Body of pancreas (tissue), 4 donors: Measurements from ENCODE around the gene SLC26A9. TPM values are rescaled to one million over a fixed set of nuclear protein-coding genes. Genes with fewer than 3 reads are reported as not detected.

ENCODE experiments used
- ATAC-seq: fragments of 150-250 bp; one replicate; pipeline ENCODE4 v1.9.1; 2016
- DNase-seq, 4 donors: peaks; one replicate each; pipeline ENCODE4 v3.0.0-alpha.2; 2019
- H3K27ac ChIP-seq, 4 donors: fragments of 200-600 bp; sonication (generic); 1 replicate in 3 of 4; 2 replicates in 1 of 4; pipeline versions ENCODE4 v1.5.1 to v1.6.1; 2016 to 2019; ENCODE audit warnings: mild to moderate bottlenecking in 1 of 4, mixed read lengths in 1 of 4, moderate library complexity in 1 of 4
- H3K27me3 ChIP-seq, 2 donors: fragments of 200-600 bp; sonication (generic); one replicate each; pipeline ENCODE4 v1.6.0; 2016; ENCODE audit warnings: mild to moderate bottlenecking in 1 of 2
- H3K36me3 ChIP-seq, 2 donors: fragments of 200-600 bp; sonication (generic); replicated peaks in 1 of 2; 2 replicates each; pipeline ENCODE4 v1.5.1; 2016; ENCODE audit warnings: low read depth in 2 of 2; ENCODE audit not compliant: insufficient read depth in 1 of 2
- H3K4me1 ChIP-seq: fragments of 200-600 bp; sonication (generic); one replicate; pipeline ENCODE4 v1.6.0; 2016
- H3K4me3 ChIP-seq, 2 donors: fragments of 200-600 bp; sonication (generic); 1 replicate in 1 of 2; 2 replicates in 1 of 2; pipeline ENCODE4 v1.5.1; 2016 to 2019
- H3K9me3 ChIP-seq, 3 donors: fragments of 200-600 bp; sonication (generic); 1 replicate in 2 of 3; 2 replicates in 1 of 3; pipeline ENCODE4 v1.5.1; 2016
- POLR2A ChIP-seq, 3 donors: fragments of 450-650 bp; IDR thresholded peaks; one replicate each; pipeline ENCODE4 v1.6.1; 2016; ENCODE audit warnings: antibody characterized with exemption in 3 of 3, mild to moderate bottlenecking in 2 of 3
- WGBS, 2 donors: methylation state at CpG; one replicate each; pipeline ENCODE4 v1.1.5; 2017; 5-methylcytosine and 5-hydroxymethylcytosine counted together
- intact Hi-C: fragments of 100-400 bp; cut with DNase I; formaldehyde crosslinking; loops from one replicate; pipeline ENCODE4 v1.15.1; 2023
- total RNA-seq, 2 donors: library from RNA; depleted of rRNA; stranded (reverse); fragments of >200 nt; gene quantifications; one replicate each; pipeline ENCODE4 v1.1.0, GENCODE V29; 2016
- TF ChIP-seq, protein P1 (sequence below), 7 experiments: fragments of 450-650 bp in 4 of 7; fragments of 200-600 bp in 3 of 7; sonication (generic) in 3 of 7; IDR thresholded peaks; one replicate each; pipeline ENCODE4 v1.5.1; 2016 to 2019; ENCODE audit warnings: antibody characterized with exemption in 7 of 7

The SLC26A9 gene
- total RNA-seq, 2 donors from 2014 or later, result 0.78 to 1.6 TPM

GRCh38 chr1:205951746-205952145, 8.5 kb upstream of the SLC26A9 start:
- Histone ChIP-seq H3K27me3 (no peaks in the 10 kb centered on the region), H3K36me3 (no peaks in the 10 kb centered on the region), H3K4me1 (peaks cover 46% of the 10 kb centered on the region), H3K27ac (no peak overlapping the region), H3K9me3 (no peaks in the 10 kb centered on the region), H3K4me3 (no peak overlapping the region)
- ATAC-seq, result no peak
- 86% methylated on average over 1 of the region's 1 CpG; no CpG with 5 or more reads in 1 of the 2 donors for WGBS, 2 donors
- intact Hi-C loops, result no loop called here
- no peak for DNase-seq
- no peak for TF ChIP-seq POLR2A (IDR thresholded peaks at IDR 0.05)

DNA sequence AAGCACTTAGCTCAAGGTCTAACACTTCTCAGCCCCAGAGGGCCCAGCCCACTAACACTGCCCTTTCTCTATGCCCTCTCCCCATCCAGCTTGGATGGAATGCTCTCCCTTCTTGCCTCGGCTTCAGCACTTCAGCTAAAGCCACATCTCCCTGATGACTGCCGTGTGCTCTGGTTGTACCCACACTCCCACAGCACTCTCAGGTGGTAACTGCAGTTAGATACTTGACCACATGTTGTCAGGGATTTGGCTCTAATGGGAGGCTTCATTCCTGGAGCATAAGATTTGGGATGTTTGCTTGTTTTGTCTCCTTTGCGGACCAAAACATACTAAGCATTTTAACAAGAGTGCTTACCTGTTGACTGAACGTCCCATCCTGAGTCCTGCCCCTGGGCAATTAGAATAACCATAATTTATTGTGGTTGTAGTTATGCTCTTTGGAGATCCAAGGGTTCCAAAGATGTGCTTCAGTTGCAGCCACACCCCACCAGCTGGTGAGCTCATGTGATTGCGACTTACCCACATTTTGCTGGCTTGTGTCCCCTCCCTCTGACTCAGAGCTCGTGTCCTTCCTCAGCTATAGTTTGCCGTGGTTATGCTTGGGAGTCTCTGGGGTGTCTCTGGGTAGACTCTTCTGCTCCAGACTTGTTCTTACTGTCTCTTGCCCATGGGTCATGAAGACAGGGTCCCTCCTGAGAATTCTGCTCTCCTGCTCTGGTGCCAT, 7.7 kb upstream of the SLC26A9 start:
- H3K36me3 ChIP-seq, result no peaks in the 10 kb centered on the region
- DNase-seq, result no peak
- no peaks in the 10 kb centered on the region for H3K27me3 ChIP-seq
- H3K9me3 ChIP-seq, result no peaks in the 10 kb centered on the region
- no peak overlapping the region for H3K4me3 ChIP-seq
- TF ChIP-seq POLR2A (IDR thresholded peaks at IDR 0.05), result no peak
- ATAC-seq, result no peak
- 75 to 92% methylated on average over 5 to 7 of the region's 7 CpGs for WGBS, 2 donors
- peaks cover 51% of the 10 kb centered on the region for H3K4me1 ChIP-seq
- intact Hi-C loops, result no loop called here
- no peak overlapping the region for H3K27ac ChIP-seq

DNA sequence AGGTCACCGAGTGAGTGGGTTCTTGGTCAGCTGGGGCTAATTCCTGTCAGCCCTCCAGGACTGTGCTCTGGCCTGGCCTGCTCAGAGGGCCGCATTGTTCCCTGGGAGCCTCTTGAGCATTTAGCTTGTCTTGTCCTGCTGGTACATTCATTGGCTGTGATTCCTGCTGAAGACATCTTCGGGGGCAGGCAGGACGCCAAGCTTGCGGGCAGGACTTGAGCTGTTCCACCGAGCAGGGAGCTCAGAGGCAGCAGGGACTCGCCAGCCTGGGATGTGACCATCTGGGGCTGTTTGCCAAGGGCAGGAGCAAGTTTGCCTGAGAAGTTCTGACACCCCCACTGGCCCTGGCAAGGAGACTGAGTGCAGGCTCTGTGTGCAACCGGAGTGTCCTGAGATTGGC, 7.0 kb upstream of the SLC26A9 start:
- H3K27ac ChIP-seq, result peak overlapping the region in 1 of 4 donors; percentile 9
- peaks cover 47% of the 10 kb centered on the region for H3K4me1 ChIP-seq
- intact Hi-C loops, result no loop called here
- no peaks in the 10 kb centered on the region for H3K36me3 ChIP-seq
- 28 to 74% methylated on average over 3 to 7 of the region's 8 CpGs for whole genome bisulfite sequencing, 2 donors
- TF ChIP-seq, protein P1, sequence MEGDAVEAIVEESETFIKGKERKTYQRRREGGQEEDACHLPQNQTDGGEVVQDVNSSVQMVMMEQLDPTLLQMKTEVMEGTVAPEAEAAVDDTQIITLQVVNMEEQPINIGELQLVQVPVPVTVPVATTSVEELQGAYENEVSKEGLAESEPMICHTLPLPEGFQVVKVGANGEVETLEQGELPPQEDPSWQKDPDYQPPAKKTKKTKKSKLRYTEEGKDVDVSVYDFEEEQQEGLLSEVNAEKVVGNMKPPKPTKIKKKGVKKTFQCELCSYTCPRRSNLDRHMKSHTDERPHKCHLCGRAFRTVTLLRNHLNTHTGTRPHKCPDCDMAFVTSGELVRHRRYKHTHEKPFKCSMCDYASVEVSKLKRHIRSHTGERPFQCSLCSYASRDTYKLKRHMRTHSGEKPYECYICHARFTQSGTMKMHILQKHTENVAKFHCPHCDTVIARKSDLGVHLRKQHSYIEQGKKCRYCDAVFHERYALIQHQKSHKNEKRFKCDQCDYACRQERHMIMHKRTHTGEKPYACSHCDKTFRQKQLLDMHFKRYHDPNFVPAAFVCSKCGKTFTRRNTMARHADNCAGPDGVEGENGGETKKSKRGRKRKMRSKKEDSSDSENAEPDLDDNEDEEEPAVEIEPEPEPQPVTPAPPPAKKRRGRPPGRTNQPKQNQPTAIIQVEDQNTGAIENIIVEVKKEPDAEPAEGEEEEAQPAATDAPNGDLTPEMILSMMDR (IDR thresholded peaks at IDR 0.05), result no peak
- no peak for TF ChIP-seq POLR2A (IDR thresholded peaks at IDR 0.05)
- H3K9me3 ChIP-seq, result no peaks in the 10 kb centered on the region
- ATAC-seq (peak; percentile 43), DNase-seq (peak; percentile 61 to 88 (median 82))
- H3K27me3 ChIP-seq, result no peaks in the 10 kb centered on the region
- no peak overlapping the region for H3K4me3 ChIP-seq

DNA sequence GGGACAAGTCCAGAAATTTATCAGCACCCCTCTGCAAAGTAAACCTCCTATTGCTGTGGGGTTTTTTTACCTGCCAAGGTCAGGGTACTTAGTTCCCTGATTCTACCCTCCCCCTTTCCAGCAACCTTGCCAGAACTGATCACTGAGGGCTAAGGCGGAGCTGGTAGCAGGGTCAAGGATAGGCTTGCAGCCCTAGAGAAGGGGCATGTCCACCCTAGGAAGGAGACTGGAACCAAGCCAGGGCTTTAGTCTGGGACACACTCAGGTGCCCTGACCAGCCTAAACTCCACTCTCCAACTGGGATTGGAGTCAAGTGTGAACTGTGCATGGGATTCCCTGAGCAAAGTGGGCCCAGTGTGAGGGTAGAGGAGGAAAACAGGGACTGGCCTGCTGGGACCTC, 6.5 kb upstream of the SLC26A9 start:
- peak; percentile 24 to 64 (median 52) for DNase-seq
- Histone ChIP-seq H3K9me3 (no peaks in the 10 kb centered on the region), H3K27me3 (no peaks in the 10 kb centered on the region), H3K27ac (peak overlapping the region in 1 of 4 donors; percentile 9), H3K4me3 (no peak overlapping the region), H3K4me1 (peaks cover 42% of the 10 kb centered on the region), H3K36me3 (no peaks in the 10 kb centered on the region)
- intact Hi-C loops, result no loop called here
- no peak for ATAC-seq
- 29% methylated on average over 1 of the region's 1 CpG; no CpG with 5 or more reads in 1 of the 2 donors for WGBS, 2 donors
- TF ChIP-seq, protein P1 (IDR thresholded peaks at IDR 0.05), result no peak
- no peak for TF ChIP-seq POLR2A (IDR thresholded peaks at IDR 0.05)

- H3K9me3 ChIP-seq, result no peaks in the 10 kb centered on the region
- TF ChIP-seq POLR2A (IDR thresholded peaks at IDR 0.05), result no peak
- TF ChIP-seq, protein P1 (IDR thresholded peaks at IDR 0.05), result no peak
- no peak overlapping the region for H3K27ac ChIP-seq
- peaks cover 33% of the 10 kb centered on the region for H3K4me1 ChIP-seq
- no peaks in the 10 kb centered on the region for H3K27me3 ChIP-seq
- intact Hi-C loops, result no loop called here
- 94 to 97% methylated on average over 2 to 3 of the region's 3 CpGs for WGBS, 2 donors
- H3K4me3 ChIP-seq, result no peak overlapping the region
- DNase-seq (no peak), ATAC-seq (no peak)
- no peaks in the 10 kb centered on the region for H3K36me3 ChIP-seq
These were observed 5.6 kb upstream of the SLC26A9 start for GRCh38 chr1:205948886-205949285.

GRCh38 chr1:205948039-205948438, 4.8 kb upstream of the SLC26A9 start:
- no peaks in the 10 kb centered on the region for H3K36me3 ChIP-seq
- H3K4me1 ChIP-seq, result peaks cover 31% of the 10 kb centered on the region
- no peak overlapping the region for H3K27ac ChIP-seq
- no peaks in the 10 kb centered on the region for H3K9me3 ChIP-seq
- 50 to 68% methylated on average over 2 to 4 of the region's 4 CpGs for WGBS, 2 donors
- TF ChIP-seq, protein P1 (IDR thresholded peaks at IDR 0.05), result no peak
- TF ChIP-seq POLR2A (IDR thresholded peaks at IDR 0.05), result no peak
- H3K4me3 ChIP-seq, result no peak overlapping the region
- intact Hi-C loops, result no loop called here
- no peaks in the 10 kb centered on the region for H3K27me3 ChIP-seq
- ATAC-seq, result no peak
- peak in 1 of 4 donors; percentile 29 for DNase-seq
